HEK293 (cell line): Measurements from ENCODE around the gene ZFYVE28.

ENCODE experiments used
- ZNF157 ChIP-seq: fragments of 450-650 bp; formaldehyde crosslinking; IDR thresholded peaks from 2 replicates; pipeline ENCODE4 v1.5.1; 2016; ENCODE audit warnings: missing biosample characterization, missing genetic modification characterization
- ZNF274 ChIP-seq, 2 experiments: fragments of 200-500 bp in 1 of 2; fragments of 450-650 bp in 1 of 2; sonication (Bioruptor generic) in 1 of 2; formaldehyde crosslinking in 1 of 2; IDR thresholded peaks; 2 replicates each; pipeline versions ENCODE4 v1.5.1 to v1.6.1; 2014 to 2016; ENCODE audit warnings: borderline replicate concordance in 1 of 2, inconsistent platforms in 1 of 2, low read length in 1 of 2, missing biosample characterization in 1 of 2, missing genetic modification characterization in 1 of 2
- ZNF549 ChIP-seq: fragments of 450-650 bp; IDR thresholded peaks from 2 replicates; pipeline ENCODE4 v1.5.1; 2018; ENCODE audit warnings: missing biosample characterization, missing genetic modification characterization, mild to moderate bottlenecking, inconsistent platforms, moderate library complexity
- ZSCAN30 ChIP-seq: fragments of 450-650 bp; IDR thresholded peaks from 2 replicates; pipeline ENCODE4 v1.5.1; 2018; ENCODE audit warnings: missing biosample characterization, mild to moderate bottlenecking, missing genetic modification characterization, moderate library complexity
- TF ChIP-seq, protein P1 (sequence below): fragments of 450-650 bp; formaldehyde crosslinking; IDR thresholded peaks from 2 replicates; pipeline ENCODE4 v1.5.1; 2016; ENCODE audit warnings: missing biosample characterization, missing genetic modification characterization
- TF ChIP-seq, protein P2 (sequence below): fragments of 450-650 bp; formaldehyde crosslinking; IDR thresholded peaks from 2 replicates; pipeline ENCODE4 v1.5.1; 2016; ENCODE audit warnings: missing biosample characterization, missing genetic modification characterization

DNA sequence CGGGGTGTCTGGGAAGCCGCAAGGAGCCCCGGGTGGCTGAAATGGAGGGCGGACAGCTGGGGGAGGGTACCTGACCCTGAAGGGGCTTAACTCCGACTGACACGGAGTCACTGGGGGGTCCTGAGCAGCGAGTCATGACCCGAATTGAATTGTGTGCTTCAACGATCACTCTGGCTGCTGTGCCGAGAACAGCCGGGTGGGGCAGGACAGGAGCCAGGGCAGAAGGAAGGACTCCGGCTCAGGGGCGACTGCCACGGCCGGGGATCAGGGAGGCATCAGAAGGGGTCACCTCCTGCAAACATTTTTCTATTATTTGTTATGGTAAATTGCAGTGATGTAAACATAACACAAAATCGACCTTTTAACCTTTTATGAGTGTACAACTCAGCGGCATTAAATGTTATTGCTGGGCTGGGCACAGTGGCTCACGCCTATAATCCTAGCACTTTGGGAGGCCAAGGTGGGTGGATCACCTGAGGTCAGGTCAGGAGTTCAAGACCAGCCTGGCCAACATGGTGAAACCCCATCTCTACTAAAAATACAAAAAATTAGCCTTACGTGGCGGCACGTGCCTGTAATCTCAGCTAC, 21.6 kb downstream of the ZFYVE28 start:
- TF ChIP-seq, protein P1, sequence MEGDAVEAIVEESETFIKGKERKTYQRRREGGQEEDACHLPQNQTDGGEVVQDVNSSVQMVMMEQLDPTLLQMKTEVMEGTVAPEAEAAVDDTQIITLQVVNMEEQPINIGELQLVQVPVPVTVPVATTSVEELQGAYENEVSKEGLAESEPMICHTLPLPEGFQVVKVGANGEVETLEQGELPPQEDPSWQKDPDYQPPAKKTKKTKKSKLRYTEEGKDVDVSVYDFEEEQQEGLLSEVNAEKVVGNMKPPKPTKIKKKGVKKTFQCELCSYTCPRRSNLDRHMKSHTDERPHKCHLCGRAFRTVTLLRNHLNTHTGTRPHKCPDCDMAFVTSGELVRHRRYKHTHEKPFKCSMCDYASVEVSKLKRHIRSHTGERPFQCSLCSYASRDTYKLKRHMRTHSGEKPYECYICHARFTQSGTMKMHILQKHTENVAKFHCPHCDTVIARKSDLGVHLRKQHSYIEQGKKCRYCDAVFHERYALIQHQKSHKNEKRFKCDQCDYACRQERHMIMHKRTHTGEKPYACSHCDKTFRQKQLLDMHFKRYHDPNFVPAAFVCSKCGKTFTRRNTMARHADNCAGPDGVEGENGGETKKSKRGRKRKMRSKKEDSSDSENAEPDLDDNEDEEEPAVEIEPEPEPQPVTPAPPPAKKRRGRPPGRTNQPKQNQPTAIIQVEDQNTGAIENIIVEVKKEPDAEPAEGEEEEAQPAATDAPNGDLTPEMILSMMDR (tag by site-specific recombination): no peak
- TF ChIP-seq ZNF549 (tag by site-specific recombination) (no peak), ZNF274 (IDR thresholded peaks at IDR 0.05; ENCODE audit: low read length) (no peak), ZNF274 (tag by site-specific recombination; IDR thresholded peaks at IDR 0.05; ENCODE audit: borderline replicate concordance) (no peak), ZSCAN30 (tag by site-specific recombination) (no peak), ZNF157 (tag by site-specific recombination) (no peak)
- TF ChIP-seq, protein P2, sequence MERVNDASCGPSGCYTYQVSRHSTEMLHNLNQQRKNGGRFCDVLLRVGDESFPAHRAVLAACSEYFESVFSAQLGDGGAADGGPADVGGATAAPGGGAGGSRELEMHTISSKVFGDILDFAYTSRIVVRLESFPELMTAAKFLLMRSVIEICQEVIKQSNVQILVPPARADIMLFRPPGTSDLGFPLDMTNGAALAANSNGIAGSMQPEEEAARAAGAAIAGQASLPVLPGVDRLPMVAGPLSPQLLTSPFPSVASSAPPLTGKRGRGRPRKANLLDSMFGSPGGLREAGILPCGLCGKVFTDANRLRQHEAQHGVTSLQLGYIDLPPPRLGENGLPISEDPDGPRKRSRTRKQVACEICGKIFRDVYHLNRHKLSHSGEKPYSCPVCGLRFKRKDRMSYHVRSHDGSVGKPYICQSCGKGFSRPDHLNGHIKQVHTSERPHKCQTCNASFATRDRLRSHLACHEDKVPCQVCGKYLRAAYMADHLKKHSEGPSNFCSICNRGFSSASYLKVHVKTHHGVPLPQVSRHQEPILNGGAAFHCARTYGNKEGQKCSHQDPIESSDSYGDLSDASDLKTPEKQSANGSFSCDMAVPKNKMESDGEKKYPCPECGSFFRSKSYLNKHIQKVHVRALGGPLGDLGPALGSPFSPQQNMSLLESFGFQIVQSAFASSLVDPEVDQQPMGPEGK (tag by site-specific recombination): no peak
